ENCODE data around the gene ACP7. TPM values are rescaled to one million over a fixed set of nuclear protein-coding genes. Genes with fewer than 3 reads are reported as not detected.

The ACP7 gene
- total RNA-seq, 1 donor from 2014 or later: not detected

DNA sequence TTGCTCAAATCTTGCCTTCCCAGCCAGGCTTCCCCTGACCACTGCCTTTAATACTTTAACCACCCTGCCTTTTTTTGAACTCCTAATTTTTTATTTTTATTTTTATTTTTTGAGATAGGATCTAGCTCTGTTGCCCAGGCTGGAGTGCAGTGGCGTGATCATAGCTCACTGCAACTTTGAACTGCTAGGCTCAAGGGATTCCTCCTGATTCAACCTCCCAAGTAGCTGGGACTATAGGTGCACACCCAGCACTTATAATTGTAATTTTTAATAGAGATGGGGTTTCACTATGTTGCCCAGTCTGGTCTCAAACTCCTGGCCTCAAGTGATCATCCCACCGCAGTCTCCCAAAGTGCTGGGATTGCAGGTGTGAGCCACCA is 30.1 kb upstream of the ACP7 start:
- H3K4me3 ChIP-seq: no peak overlapping the region
- no peak for DNase-seq
- H3K9me3 ChIP-seq (replicated peaks): peaks cover 11% of the 10 kb centered on the region
- no peak overlapping the region for H3K27ac ChIP-seq (replicated peaks)
- peaks cover 36% of the 10 kb centered on the region for H3K27me3 ChIP-seq (ENCODE audit: low read depth)
- H3K36me3 ChIP-seq: no peaks in the 10 kb centered on the region
- H3K4me1 ChIP-seq: no peaks in the 10 kb centered on the region
- TF ChIP-seq, protein P1, sequence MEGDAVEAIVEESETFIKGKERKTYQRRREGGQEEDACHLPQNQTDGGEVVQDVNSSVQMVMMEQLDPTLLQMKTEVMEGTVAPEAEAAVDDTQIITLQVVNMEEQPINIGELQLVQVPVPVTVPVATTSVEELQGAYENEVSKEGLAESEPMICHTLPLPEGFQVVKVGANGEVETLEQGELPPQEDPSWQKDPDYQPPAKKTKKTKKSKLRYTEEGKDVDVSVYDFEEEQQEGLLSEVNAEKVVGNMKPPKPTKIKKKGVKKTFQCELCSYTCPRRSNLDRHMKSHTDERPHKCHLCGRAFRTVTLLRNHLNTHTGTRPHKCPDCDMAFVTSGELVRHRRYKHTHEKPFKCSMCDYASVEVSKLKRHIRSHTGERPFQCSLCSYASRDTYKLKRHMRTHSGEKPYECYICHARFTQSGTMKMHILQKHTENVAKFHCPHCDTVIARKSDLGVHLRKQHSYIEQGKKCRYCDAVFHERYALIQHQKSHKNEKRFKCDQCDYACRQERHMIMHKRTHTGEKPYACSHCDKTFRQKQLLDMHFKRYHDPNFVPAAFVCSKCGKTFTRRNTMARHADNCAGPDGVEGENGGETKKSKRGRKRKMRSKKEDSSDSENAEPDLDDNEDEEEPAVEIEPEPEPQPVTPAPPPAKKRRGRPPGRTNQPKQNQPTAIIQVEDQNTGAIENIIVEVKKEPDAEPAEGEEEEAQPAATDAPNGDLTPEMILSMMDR (IDR thresholded peaks at IDR 0.05; ENCODE audit: borderline replicate concordance): no peak
- intact Hi-C loops (cut with micrococcal nuclease): no loop called here

DNA sequence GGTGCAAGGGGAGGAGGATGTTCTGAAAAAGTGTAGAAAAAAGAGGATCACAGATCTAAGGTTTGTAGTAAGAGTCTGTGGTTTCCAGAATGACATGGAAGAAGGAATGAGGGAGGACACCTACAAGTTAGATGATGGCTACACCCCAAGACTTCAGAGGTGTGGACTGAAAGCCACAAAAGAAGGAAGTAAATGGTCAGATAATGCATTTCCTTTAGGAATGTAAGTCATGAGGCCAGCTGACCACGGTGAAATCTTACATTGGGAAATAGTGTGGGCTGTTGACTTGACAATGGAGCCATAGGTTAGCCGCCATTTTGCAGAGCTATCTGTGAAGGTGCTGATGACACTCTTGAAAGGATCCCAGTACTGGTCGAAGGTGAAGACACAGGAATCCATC is 26.6 kb upstream of the ACP7 start:
- Histone ChIP-seq H3K4me3 (no peak overlapping the region), H3K27ac (replicated peaks) (no peak overlapping the region), H3K9me3 (replicated peaks) (peaks cover 11% of the 10 kb centered on the region), H3K4me1 (no peaks in the 10 kb centered on the region), H3K36me3 (no peaks in the 10 kb centered on the region), H3K27me3 (ENCODE audit: low read depth) (peaks cover 35% of the 10 kb centered on the region)
- no peak for DNase-seq
- intact Hi-C loops (cut with micrococcal nuclease): no loop called here
- TF ChIP-seq, protein P1 (IDR thresholded peaks at IDR 0.05; ENCODE audit: borderline replicate concordance): no peak

DNA sequence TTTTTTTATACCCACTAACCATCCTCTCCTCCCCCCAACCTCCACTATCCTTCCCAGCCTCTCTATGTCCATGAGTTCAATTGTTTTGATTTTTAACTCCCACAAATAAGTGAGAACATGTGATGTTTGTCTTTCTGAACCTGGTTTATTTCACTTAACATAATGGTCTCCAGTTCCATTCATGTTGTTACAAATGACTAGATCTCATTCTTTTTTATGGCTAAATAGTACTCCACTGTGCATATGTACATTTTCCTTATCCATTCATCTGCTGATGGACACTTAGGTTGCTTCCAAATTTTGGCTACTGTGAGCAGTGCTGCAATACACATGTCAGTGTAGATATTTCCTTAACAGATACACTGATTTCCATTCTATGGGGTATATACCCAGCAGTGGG is 24.9 kb upstream of the ACP7 start:
- H3K9me3 ChIP-seq (replicated peaks): peaks cover 10% of the 10 kb centered on the region
- H3K4me1 ChIP-seq: no peaks in the 10 kb centered on the region
- TF ChIP-seq, protein P1 (IDR thresholded peaks at IDR 0.05; ENCODE audit: borderline replicate concordance): no peak
- H3K27ac ChIP-seq (replicated peaks): no peak overlapping the region
- intact Hi-C loops (cut with micrococcal nuclease): no loop called here
- no peak for DNase-seq
- no peaks in the 10 kb centered on the region for H3K36me3 ChIP-seq
- H3K4me3 ChIP-seq: no peak overlapping the region
- H3K27me3 ChIP-seq (ENCODE audit: low read depth): peaks cover 51% of the 10 kb centered on the region

DNA sequence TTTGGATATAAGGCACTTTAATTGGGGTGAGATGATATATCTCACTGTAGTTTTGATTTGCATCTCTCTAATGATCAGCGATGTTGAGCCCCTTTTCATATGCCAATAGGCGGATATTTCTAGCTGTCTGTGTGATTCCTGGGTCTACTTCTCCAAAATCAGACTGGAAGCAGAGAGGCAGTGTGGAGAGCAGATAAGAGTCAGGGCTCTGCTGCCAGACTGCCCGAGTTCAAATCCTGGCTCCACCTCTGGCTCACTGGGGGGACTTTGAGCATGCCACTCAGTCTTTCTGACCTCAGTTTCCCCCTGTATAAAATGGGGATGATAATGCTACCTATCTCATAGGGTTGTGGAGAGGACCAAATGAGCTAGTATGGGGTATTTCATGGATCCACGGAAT is 24.0 kb upstream of the ACP7 start:
- TF ChIP-seq, protein P1 (IDR thresholded peaks at IDR 0.05; ENCODE audit: borderline replicate concordance): no peak

DNA sequence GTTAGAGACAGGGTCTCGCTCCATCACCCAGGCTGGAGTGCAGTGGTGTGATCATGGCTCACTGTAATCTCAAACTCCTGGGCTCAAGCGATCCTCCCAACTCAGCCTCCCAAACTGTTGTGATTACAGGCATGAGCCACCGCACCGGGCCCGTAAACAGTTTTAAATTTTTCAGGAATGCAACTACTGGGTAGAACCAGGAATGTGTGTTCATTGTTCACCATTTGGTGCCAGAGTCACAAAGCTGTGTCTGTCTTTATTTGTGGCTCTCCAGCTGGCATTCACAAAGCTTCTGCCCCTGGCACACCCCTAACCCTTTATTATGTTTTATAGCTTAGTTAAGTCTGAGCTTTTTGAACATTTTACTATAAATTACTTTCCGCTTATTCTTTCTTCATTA is 19.8 kb upstream of the ACP7 start:
- Histone ChIP-seq H3K9me3 (replicated peaks) (no peaks in the 10 kb centered on the region), H3K27me3 (ENCODE audit: low read depth) (peaks cover 55% of the 10 kb centered on the region), H3K27ac (replicated peaks) (no peak overlapping the region), H3K4me1 (no peaks in the 10 kb centered on the region), H3K4me3 (no peak overlapping the region), H3K36me3 (no peaks in the 10 kb centered on the region)
- DNase-seq: no peak
- intact Hi-C loops (cut with micrococcal nuclease): no loop called here
- TF ChIP-seq, protein P1 (IDR thresholded peaks at IDR 0.05; ENCODE audit: borderline replicate concordance): no peak

More for the DNA sequence above, 24.0 kb upstream of the ACP7 start:
- intact Hi-C loops (cut with micrococcal nuclease): no loop called here
- Histone ChIP-seq H3K4me1 (no peaks in the 10 kb centered on the region), H3K27me3 (ENCODE audit: low read depth) (peaks cover 55% of the 10 kb centered on the region), H3K36me3 (no peaks in the 10 kb centered on the region), H3K9me3 (replicated peaks) (peaks cover 2% of the 10 kb centered on the region), H3K4me3 (no peak overlapping the region), H3K27ac (replicated peaks) (no peak overlapping the region)
- DNase-seq: no peak

DNA sequence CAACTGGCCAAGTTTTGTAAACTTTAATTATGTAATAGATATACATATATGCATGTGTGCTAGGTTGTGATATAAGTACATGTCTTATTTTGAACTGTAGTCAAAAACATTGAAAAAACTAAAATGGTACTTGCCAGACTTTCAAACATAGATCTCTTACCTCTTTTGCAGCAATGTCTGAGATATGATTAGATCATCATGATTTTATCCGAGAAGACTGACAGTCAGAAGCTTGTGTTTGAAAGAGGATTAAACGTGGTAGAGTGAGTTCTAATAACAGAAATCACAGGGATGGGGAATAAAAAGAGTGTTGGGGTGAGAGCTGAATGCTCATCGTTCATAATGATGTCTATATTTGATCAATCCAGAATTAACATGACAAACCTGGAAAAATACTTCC is 18.2 kb upstream of the ACP7 start:
- DNase-seq: no peak
- Histone ChIP-seq H3K4me1 (no peaks in the 10 kb centered on the region), H3K27ac (replicated peaks) (no peak overlapping the region), H3K27me3 (ENCODE audit: low read depth) (peaks cover 65% of the 10 kb centered on the region), H3K9me3 (replicated peaks) (no peaks in the 10 kb centered on the region), H3K4me3 (no peak overlapping the region), H3K36me3 (no peaks in the 10 kb centered on the region)
- TF ChIP-seq, protein P1 (IDR thresholded peaks at IDR 0.05; ENCODE audit: borderline replicate concordance): no peak
- intact Hi-C loops (cut with micrococcal nuclease): no loop called here
